MCF 10A (cell line): ENCODE results near the gene PRR18. TPM values are rescaled to one million over a fixed set of nuclear protein-coding genes. Genes with fewer than 3 reads are reported as not detected.

Source experiments
- BruUV-seq: library from RNA; stranded (reverse); fragments of 400-500 nt; replicated peaks from 2 replicates; lab custom pipeline; 2021; lab: Mats Ljungman, UMichigan
- CTCF ChIA-PET: fragments of 300-600 bp; sonication (Branson Sonifier 250); formaldehyde crosslinking; extraction: SDS; loops from one replicate; lab custom pipeline; 2021; ENCODE audit warnings: antibody characterized with exemption, inconsistent platforms; lab: Yijun Ruan, JAX
- POLR2A ChIA-PET: fragments of 300-600, 350-650 bp; sonication (Branson Sonifier 250); formaldehyde crosslinking; extraction: SDS; loops from one replicate; lab custom pipeline; 2020; ENCODE audit warnings: antibody characterized with exemption, inconsistent platforms; lab: Yijun Ruan, JAX
- DNase-seq: peaks from one replicate; pipeline ENCODE4 v3.0.0-alpha.2; 2018; ENCODE audit not compliant: unreplicated experiment
- H3K27ac Mint-ChIP-seq: one replicate; pipeline ENCODE4 v1.8.0; 2022; ENCODE audit warnings: mild to moderate bottlenecking, low read depth, mixed read lengths; ENCODE audit not compliant: unreplicated experiment
- H3K27me3 Mint-ChIP-seq: one replicate; pipeline ENCODE4 v1.8.0; 2022; ENCODE audit warnings: mixed read lengths; ENCODE audit not compliant: insufficient read depth, unreplicated experiment
- H3K36me3 Mint-ChIP-seq: one replicate; pipeline ENCODE4 v1.8.0; 2022; ENCODE audit warnings: mild to moderate bottlenecking, moderate library complexity, mixed read lengths; ENCODE audit not compliant: insufficient read depth, unreplicated experiment
- H3K4me1 Mint-ChIP-seq: one replicate; pipeline ENCODE4 v1.8.0; 2022; ENCODE audit warnings: mixed read lengths; ENCODE audit not compliant: insufficient read depth, unreplicated experiment
- H3K4me3 Mint-ChIP-seq: one replicate; pipeline ENCODE4 v1.8.0; 2022; ENCODE audit warnings: mild to moderate bottlenecking, moderate library complexity, mixed read lengths; ENCODE audit not compliant: unreplicated experiment
- H3K9me3 Mint-ChIP-seq: one replicate; pipeline ENCODE4 v1.8.0; 2022; ENCODE audit warnings: mixed read lengths; ENCODE audit not compliant: unreplicated experiment
- intact Hi-C: fragments of 100-400 bp; cut with micrococcal nuclease; formaldehyde crosslinking; loops from 2 replicates; pipeline ENCODE4 v1.14.1; 2022
- total RNA-seq: library from RNA; stranded (reverse); gene quantifications from 2 replicates; pipeline ENCODE4 v1.2.3, GENCODE V29; 2022
- TF ChIP-seq, protein P1 (sequence below): fragments of 200-600 bp; IDR thresholded peaks from one replicate; pipeline ENCODE4 v1.8.0; 2022; ENCODE audit warnings: antibody characterized with exemption, mild to moderate bottlenecking; ENCODE audit not compliant: unreplicated experiment

PRR18 gene
- total RNA-seq, 1 experiment from 2014 or later: 0.12 TPM

DNA sequence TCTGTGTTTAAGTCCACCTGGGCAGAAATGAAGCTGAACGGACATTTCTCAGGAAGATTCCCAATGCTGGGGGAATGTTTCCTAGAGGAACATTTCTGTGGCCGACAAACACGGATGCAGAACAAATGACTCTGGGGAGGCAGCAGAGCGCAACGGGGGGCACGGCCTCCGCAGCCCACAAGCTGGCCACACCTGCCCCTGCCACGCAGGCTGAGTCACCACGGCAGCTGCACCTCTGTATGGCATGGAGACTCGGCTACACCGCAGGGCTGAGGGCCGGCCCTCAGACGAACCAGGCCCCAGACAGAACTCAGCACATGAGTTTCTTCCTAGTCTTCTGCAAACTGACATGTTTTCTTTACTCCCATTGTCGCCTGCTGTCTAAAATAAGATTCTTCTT, 10.0 kb upstream of the PRR18 start:
- ChIA-PET POLR2A (no interaction called here), CTCF (no interaction called here)
- no peaks in the 10 kb centered on the region for H3K27me3 Mint-ChIP-seq
- no peak for DNase-seq
- no peaks in the 10 kb centered on the region for H3K4me1 Mint-ChIP-seq
- H3K4me3 Mint-ChIP-seq: no peak overlapping the region
- H3K27ac Mint-ChIP-seq: no peak overlapping the region
- peaks cover 35% of the 10 kb centered on the region for H3K36me3 Mint-ChIP-seq
- BruUV-seq: no TSS peak
- TF ChIP-seq, protein P1, sequence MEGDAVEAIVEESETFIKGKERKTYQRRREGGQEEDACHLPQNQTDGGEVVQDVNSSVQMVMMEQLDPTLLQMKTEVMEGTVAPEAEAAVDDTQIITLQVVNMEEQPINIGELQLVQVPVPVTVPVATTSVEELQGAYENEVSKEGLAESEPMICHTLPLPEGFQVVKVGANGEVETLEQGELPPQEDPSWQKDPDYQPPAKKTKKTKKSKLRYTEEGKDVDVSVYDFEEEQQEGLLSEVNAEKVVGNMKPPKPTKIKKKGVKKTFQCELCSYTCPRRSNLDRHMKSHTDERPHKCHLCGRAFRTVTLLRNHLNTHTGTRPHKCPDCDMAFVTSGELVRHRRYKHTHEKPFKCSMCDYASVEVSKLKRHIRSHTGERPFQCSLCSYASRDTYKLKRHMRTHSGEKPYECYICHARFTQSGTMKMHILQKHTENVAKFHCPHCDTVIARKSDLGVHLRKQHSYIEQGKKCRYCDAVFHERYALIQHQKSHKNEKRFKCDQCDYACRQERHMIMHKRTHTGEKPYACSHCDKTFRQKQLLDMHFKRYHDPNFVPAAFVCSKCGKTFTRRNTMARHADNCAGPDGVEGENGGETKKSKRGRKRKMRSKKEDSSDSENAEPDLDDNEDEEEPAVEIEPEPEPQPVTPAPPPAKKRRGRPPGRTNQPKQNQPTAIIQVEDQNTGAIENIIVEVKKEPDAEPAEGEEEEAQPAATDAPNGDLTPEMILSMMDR: no peak
- intact Hi-C loops: no loop called here
- H3K9me3 Mint-ChIP-seq: no peaks in the 10 kb centered on the region

DNA sequence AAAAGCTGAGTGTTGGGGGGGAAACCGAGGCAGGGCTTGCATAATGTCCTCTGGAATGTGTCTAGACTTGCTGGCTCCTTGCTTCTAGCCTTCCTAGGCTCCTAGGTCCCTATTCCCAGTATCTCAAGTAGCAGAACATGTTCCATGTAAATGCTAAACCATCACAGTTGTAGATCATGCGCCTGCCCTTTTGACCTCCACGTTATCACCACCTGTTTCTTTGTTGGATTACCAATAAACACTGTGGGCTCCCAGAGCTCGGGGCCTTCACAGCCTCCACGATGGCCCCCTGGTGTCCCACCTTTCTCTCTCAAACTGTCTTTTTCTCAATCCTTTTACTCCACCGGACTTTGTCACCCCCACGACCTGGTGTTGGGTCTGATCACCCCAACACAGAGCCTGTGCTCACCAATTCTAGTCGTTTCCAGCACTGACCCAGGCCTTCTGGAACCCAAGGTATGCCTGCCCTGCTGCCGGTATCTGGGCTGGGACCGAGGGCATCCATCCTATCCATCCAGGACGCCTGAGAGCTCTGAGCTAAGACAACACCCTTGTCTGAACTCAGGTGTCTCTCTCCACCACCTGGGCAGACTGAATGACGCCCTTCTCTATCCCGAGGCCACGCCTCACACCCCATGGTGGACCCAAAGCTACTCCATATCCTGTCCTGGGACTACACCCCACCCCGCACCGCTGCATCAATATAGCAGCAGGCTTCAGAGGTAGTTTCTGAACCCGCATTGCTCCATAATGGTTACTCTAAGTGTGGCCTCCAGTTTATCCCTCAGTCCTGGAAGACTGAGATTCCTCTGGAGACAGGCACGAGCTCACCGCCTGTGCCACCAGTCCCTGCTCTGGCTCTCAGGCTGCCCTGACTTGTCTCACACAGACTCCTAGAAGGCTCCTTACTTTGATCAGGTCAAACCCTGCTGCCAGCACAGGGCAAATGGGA, 9.3 kb upstream of the PRR18 start:
- CTCF ChIA-PET: interaction anchor here (0.7 kb wide), 2 partner anchors 22 to 131 kb away, joined by 3 read pairs; no protein-coding TSS in a partner anchor
- Mint-ChIP-seq H3K27me3 (no peaks in the 10 kb centered on the region), H3K9me3 (no peaks in the 10 kb centered on the region), H3K4me1 (no peaks in the 10 kb centered on the region), H3K36me3 (peaks cover 28% of the 10 kb centered on the region), H3K4me3 (no peak overlapping the region), H3K27ac (no peak overlapping the region)
- intact Hi-C loops: no loop called here
- POLR2A ChIA-PET: no interaction called here
- no peak for DNase-seq
- no TSS peak for BruUV-seq
- TF ChIP-seq, protein P1: no peak

DNA sequence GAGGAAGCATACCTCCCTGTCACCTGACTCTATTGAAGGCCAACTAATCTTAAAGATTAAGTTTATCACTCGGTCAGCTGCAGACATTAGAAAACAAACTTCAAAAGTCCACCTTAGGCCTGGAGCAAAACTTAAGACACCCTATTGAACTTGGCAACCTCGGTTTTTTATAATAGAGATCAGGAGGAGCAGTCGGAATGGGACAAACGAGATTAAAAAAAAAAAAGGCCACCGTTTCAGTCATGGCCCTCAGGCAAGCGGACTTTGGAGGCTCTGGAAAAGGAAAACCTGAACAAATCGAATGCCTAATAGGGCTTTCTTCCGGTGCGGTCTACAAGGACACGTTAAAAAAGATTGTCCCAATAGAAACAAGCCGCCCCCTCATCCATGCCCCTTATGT, 7.2 kb upstream of the PRR18 start:
- Mint-ChIP-seq H3K4me3 (no peak overlapping the region), H3K4me1 (no peaks in the 10 kb centered on the region), H3K27ac (no peak overlapping the region), H3K27me3 (no peaks in the 10 kb centered on the region), H3K36me3 (peaks cover 7% of the 10 kb centered on the region), H3K9me3 (no peaks in the 10 kb centered on the region)
- BruUV-seq: no TSS peak
- intact Hi-C loops: no loop called here
- TF ChIP-seq, protein P1: no peak
- DNase-seq: no peak
- POLR2A ChIA-PET: interaction anchor here (0.8 kb wide), 1 partner anchor 68 kb away, joined by 3 read pairs; no protein-coding TSS in a partner anchor
- CTCF ChIA-PET: no interaction called here

DNA sequence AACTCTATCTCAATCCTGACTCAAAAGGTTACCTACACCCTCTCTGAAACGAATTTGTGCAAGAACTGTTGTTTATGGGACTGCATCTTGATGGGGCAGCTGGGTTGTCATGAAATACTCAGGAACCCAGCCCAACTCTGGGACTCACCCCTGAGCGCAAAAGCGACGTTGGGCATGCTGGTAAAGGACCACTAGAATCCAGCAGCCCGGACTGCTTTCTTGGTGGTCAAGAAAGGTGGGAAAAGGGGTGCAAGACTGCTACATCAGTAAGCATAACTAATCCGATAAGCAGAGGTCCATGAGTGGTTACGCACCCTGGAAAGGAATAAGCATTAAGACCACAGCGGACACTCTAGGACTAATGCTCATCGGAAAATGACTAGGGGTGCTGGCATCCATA, 6.3 kb upstream of the PRR18 start:
- no peaks in the 10 kb centered on the region for H3K4me1 Mint-ChIP-seq
- H3K36me3 Mint-ChIP-seq: no peaks in the 10 kb centered on the region
- intact Hi-C loops: no loop called here
- BruUV-seq: no TSS peak
- ChIA-PET CTCF (interaction anchor here (0.7 to 1.6 kb wide), 3 partner anchors 22 to 181 kb away, joined by 3 read pairs; no protein-coding TSS in a partner anchor), POLR2A (interaction anchor here (0.7 kb wide), 1 partner anchor 67 kb away, joined by 3 read pairs; no protein-coding TSS in a partner anchor)
- no peaks in the 10 kb centered on the region for H3K27me3 Mint-ChIP-seq
- no peak overlapping the region for H3K27ac Mint-ChIP-seq
- no peak overlapping the region for H3K4me3 Mint-ChIP-seq
- TF ChIP-seq, protein P1: no peak
- no peaks in the 10 kb centered on the region for H3K9me3 Mint-ChIP-seq
- DNase-seq: no peak
